ENCODE results near the gene PEX14.

PEX14 gene

DNA sequence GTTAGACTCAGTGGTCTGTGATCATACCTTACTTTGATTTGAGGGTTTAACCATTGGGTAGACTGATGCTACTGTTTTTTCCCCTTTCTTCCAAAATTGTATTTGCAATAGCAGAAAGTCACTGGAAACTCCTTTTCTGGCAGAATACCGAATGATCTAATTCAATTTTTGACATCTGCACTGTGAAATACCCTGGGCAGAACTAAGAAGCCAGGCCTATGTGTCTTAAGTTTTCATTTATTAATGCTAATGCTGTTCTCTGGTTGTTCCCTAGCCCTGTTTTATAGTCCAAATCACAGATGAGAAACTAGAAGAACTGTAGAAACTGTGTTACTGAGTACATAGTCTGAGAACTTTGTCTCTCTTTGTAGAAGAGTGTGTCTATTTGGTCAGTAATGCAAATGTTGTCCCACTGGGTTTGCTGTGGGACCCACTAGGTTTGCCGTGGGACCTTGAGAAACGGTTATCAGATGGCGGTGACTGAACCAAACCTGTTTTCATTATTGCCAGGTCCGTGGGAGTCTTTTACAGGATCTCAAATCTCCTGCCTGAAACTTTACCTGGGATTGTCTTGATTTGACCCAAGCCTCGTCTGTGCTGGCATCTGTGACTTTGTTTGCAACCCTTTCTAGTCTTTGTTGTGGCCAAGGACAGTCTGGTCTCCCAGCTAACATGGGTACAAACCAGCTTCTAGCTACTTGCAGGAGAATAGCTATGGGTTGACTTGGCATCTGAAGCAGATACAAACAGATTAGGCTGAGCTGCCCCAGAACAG is 41.4 kb downstream of the PEX14 start:
- H3K4me3 ChIP-seq (ENCODE audit: low read length) = no peak overlapping the region
- no peaks in the 10 kb centered on the region for H3K36me3 ChIP-seq (ENCODE audit: control insufficient read depth, insufficient read depth, low read length)
- no peaks in the 10 kb centered on the region for H3K27me3 ChIP-seq (ENCODE audit: control insufficient read depth, insufficient read depth, low read length)
- no peak overlapping the region for H3K9ac ChIP-seq (ENCODE audit: low read length)
- H3K9me3 ChIP-seq (ENCODE audit: control insufficient read depth, low read length) = no peaks in the 10 kb centered on the region
- peaks cover 28% of the 10 kb centered on the region for H3K4me1 ChIP-seq (ENCODE audit: control insufficient read depth, insufficient read depth, low read length)

DNA sequence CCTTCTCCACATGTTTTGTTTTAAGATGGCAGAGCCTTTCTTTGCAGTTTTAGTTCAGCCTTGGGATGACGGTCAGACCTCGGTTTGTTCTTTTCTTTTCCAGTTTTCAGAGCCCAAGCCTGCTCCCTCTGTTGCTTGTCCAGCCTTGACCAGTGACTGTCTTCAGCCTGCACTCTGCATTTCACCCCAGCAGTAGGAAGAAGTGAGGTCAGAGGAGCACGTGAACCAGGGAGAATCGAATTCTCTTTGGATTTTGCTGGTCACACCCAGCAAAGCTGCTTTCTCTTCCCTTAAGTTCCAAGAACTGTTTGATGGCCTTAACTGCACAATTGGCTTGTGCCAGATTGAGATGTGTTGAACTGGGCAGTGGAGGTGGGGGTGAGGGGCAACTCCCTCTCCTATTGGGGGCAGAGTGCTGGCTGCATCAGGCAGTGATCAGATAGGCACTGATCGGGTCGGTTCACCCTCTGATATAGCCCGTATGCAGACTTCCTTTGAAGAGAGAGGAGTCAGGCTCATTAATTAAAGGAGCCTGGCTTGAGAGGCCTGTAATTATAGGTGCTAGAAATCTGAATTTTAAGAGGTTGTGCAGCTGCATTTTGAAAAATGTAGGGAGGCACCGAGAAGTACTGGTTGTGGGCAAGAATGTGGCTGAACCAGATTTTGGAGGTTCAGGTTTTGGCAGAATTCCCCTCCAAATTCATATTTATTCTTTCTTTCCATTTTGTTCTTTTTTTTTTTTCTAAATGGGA is 42.4 kb downstream of the PEX14 start:
- Histone ChIP-seq H3K4me1 (ENCODE audit: control insufficient read depth, insufficient read depth, low read length) (peaks cover 30% of the 10 kb centered on the region), H3K9me3 (ENCODE audit: control insufficient read depth, low read length) (no peaks in the 10 kb centered on the region), H3K27me3 (ENCODE audit: control insufficient read depth, insufficient read depth, low read length) (no peaks in the 10 kb centered on the region), H3K9ac (ENCODE audit: low read length) (no peak overlapping the region), H3K36me3 (ENCODE audit: control insufficient read depth, insufficient read depth, low read length) (no peaks in the 10 kb centered on the region), H3K4me3 (ENCODE audit: low read length) (no peak overlapping the region)

DNA sequence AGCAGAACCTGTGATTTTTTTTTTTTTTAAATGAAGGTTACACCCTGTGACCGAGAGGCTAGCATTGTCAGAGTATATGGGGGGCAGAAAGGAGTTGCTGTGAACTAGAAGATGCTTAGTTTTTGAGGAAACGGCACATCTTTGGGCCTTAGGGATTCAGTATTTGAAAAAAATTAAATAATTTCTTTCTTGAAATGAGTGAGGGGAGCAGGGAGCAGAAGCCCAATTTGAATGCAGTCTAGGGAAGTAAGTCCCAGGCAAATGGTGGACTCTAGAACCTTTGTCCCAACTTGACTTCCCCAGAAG is 42.9 kb downstream of the PEX14 start:
- Histone ChIP-seq H3K27me3 (ENCODE audit: control insufficient read depth, insufficient read depth, low read length) (no peaks in the 10 kb centered on the region), H3K9me3 (ENCODE audit: control insufficient read depth, low read length) (no peaks in the 10 kb centered on the region), H3K36me3 (ENCODE audit: control insufficient read depth, insufficient read depth, low read length) (no peaks in the 10 kb centered on the region), H3K4me3 (ENCODE audit: low read length) (no peak overlapping the region), H3K4me1 (ENCODE audit: control insufficient read depth, insufficient read depth, low read length) (peaks cover 32% of the 10 kb centered on the region), H3K9ac (ENCODE audit: low read length) (no peak overlapping the region)

DNA sequence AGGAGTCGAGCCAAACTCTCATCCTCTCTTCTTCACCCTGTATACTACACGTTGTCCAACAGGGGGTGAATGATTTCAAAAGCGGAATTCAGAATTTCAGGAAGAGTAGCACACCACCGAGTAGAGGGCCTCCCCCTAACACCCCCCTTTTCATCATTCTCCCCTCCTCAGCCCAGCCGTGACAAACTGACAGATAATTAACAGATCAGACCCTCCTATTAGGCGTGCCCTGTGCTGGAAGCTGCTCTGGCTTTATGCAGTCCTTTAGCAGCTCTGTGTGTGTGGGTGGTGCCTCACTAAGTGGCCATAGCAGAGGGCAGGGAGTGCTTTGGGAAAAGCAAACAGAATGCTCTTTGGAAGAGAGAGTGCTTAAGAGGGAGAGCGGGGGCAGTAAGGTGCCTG is 44.3 kb downstream of the PEX14 start:
- no peak overlapping the region for H3K4me3 ChIP-seq (ENCODE audit: low read length)
- H3K27me3 ChIP-seq (ENCODE audit: control insufficient read depth, insufficient read depth, low read length) = no peaks in the 10 kb centered on the region
- H3K9ac ChIP-seq (ENCODE audit: low read length) = no peak overlapping the region
- H3K4me1 ChIP-seq (ENCODE audit: control insufficient read depth, insufficient read depth, low read length) = peaks cover 41% of the 10 kb centered on the region
- H3K36me3 ChIP-seq (ENCODE audit: control insufficient read depth, insufficient read depth, low read length) = no peaks in the 10 kb centered on the region
- no peaks in the 10 kb centered on the region for H3K9me3 ChIP-seq (ENCODE audit: control insufficient read depth, low read length)

- Histone ChIP-seq H3K9me3 (ENCODE audit: control insufficient read depth, low read length) (no peaks in the 10 kb centered on the region), H3K36me3 (ENCODE audit: control insufficient read depth, insufficient read depth, low read length) (no peaks in the 10 kb centered on the region), H3K9ac (ENCODE audit: low read length) (no peak overlapping the region), H3K4me1 (ENCODE audit: control insufficient read depth, insufficient read depth, low read length) (peaks cover 37% of the 10 kb centered on the region), H3K4me3 (ENCODE audit: low read length) (no peak overlapping the region), H3K27me3 (ENCODE audit: control insufficient read depth, insufficient read depth, low read length) (no peaks in the 10 kb centered on the region)
Observed at GRCh38 chr1:10520497-10520896, 45.7 kb downstream of the PEX14 start.

DNA sequence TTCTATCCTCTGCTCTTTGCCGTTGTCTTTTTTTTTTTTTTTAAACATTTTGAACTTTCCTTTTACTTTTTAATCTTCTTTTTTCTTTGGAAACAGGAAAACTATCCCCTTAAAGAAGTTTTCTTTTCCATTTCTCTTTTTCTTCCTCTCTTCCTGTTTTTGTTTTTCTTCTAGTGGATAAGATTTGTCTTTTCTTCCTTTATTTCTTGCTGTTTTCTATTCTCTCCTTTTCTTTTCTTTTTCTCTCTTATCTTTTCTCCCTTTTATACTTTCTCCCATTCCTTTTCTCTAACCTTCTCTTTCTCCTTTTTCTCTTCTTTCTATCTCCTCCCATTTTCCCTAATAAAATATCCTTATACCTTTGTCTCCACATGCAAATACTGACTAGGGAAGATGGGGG is 46.2 kb downstream of the PEX14 start:
- Histone ChIP-seq H3K4me1 (ENCODE audit: control insufficient read depth, insufficient read depth, low read length) (peaks cover 37% of the 10 kb centered on the region), H3K9me3 (ENCODE audit: control insufficient read depth, low read length) (no peaks in the 10 kb centered on the region), H3K4me3 (ENCODE audit: low read length) (no peak overlapping the region), H3K36me3 (ENCODE audit: control insufficient read depth, insufficient read depth, low read length) (no peaks in the 10 kb centered on the region), H3K9ac (ENCODE audit: low read length) (no peak overlapping the region), H3K27me3 (ENCODE audit: control insufficient read depth, insufficient read depth, low read length) (no peaks in the 10 kb centered on the region)

DNA sequence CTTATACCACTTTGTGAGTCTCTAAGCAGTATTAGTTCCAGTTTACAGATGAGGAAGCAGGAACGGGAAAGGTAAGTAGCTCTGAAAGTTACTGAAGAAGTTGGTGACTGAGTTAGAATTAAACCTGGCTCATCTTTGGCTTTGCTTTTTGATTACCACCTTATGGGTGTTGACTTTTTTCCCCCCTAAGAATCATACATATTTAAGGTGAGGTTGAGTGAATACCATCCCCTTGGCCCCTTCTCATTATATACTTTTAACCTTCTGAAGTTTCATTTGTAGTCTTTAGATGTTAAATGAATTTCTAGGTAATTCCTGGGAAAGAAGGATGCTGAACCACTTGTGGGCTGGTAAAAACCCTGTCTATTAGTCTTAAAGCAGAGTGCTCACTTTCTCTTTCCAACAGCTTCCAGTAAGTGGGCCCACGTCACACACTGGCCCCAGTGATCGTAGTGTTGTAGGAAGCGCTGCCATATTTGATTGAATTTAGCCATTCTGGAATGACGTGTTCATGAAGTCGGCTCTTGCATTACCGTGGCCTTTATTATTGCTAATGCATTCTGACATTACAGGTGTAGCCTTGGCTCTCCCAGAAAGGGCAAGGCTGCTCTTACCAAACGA is 46.9 kb downstream of the PEX14 start:
- Histone ChIP-seq H3K4me1 (ENCODE audit: control insufficient read depth, insufficient read depth, low read length) (peaks cover 34% of the 10 kb centered on the region), H3K4me3 (ENCODE audit: low read length) (no peak overlapping the region), H3K9ac (ENCODE audit: low read length) (no peak overlapping the region), H3K9me3 (ENCODE audit: control insufficient read depth, low read length) (no peaks in the 10 kb centered on the region), H3K36me3 (ENCODE audit: control insufficient read depth, insufficient read depth, low read length) (no peaks in the 10 kb centered on the region), H3K27me3 (ENCODE audit: control insufficient read depth, insufficient read depth, low read length) (no peaks in the 10 kb centered on the region)

DNA sequence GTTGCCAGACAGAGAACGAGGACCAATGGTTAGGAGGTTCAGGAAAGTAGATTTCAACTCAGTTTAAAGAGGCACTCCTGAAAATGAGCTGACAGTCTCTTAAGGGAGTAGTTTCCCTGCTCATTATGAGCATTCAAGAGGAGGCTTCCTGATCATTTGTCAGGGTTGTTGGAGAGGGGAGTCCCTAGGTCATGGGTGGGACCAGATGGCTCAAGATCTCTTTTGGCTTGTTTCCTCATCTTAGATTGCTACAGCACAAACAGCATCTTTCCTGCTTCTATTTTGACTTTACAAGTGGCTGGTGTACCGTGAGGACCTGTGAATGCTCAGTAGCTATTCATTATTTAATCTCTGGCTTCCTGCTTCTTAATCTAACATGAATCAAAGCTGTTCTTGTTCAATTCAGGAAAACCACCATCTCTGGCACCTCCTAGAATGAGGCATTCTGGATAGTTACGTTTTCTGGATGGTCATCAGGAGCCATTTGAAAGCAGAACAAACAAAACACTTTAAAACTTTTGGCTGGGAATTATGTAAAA is 47.6 kb downstream of the PEX14 start:
- Histone ChIP-seq H3K4me1 (ENCODE audit: control insufficient read depth, insufficient read depth, low read length) (peaks cover 27% of the 10 kb centered on the region), H3K36me3 (ENCODE audit: control insufficient read depth, insufficient read depth, low read length) (no peaks in the 10 kb centered on the region), H3K9me3 (ENCODE audit: control insufficient read depth, low read length) (no peaks in the 10 kb centered on the region), H3K4me3 (ENCODE audit: low read length) (no peak overlapping the region), H3K27me3 (ENCODE audit: control insufficient read depth, insufficient read depth, low read length) (no peaks in the 10 kb centered on the region), H3K9ac (ENCODE audit: low read length) (no peak overlapping the region)

DNA sequence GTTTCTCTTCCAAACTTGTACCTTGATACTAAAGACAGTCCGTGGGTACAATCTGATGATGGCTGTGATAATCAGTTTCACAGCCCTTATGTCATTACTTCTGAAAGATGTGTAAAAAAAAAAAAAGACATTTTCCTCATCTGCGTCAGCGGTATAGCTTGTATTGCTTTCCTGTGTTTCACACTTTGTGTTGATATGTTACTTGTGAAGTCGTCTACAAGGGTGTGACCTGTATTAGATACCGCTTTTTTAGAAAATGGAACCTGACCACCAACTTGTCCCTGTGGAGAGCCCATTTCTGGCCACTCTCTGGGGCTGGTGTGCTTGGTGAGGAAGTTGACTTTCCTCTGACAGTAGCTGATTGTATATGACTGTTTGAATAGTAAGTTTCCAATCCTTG is 50.5 kb downstream of the PEX14 start:
- Histone ChIP-seq H3K9ac (ENCODE audit: low read length) (no peak overlapping the region), H3K4me3 (ENCODE audit: low read length) (no peak overlapping the region), H3K36me3 (ENCODE audit: control insufficient read depth, insufficient read depth, low read length) (no peaks in the 10 kb centered on the region), H3K9me3 (ENCODE audit: control insufficient read depth, low read length) (no peaks in the 10 kb centered on the region), H3K4me1 (ENCODE audit: control insufficient read depth, insufficient read depth, low read length) (peaks cover 31% of the 10 kb centered on the region), H3K27me3 (ENCODE audit: control insufficient read depth, insufficient read depth, low read length) (no peaks in the 10 kb centered on the region)

GRCh38 chr1:10528066-10529014 is 53.6 kb downstream of the PEX14 start:
- no peak overlapping the region for H3K4me3 ChIP-seq (ENCODE audit: low read length)
- no peaks in the 10 kb centered on the region for H3K9me3 ChIP-seq (ENCODE audit: control insufficient read depth, low read length)
- no peak overlapping the region for H3K9ac ChIP-seq (ENCODE audit: low read length)
- no peaks in the 10 kb centered on the region for H3K36me3 ChIP-seq (ENCODE audit: control insufficient read depth, insufficient read depth, low read length)
- no peaks in the 10 kb centered on the region for H3K27me3 ChIP-seq (ENCODE audit: control insufficient read depth, insufficient read depth, low read length)
- H3K4me1 ChIP-seq (ENCODE audit: control insufficient read depth, insufficient read depth, low read length) = peaks cover 17% of the 10 kb centered on the region

GRCh38 chr1:10529091-10529490 is 54.3 kb downstream of the PEX14 start:
- Histone ChIP-seq H3K36me3 (ENCODE audit: control insufficient read depth, insufficient read depth, low read length) (no peaks in the 10 kb centered on the region), H3K9me3 (ENCODE audit: control insufficient read depth, low read length) (no peaks in the 10 kb centered on the region), H3K9ac (ENCODE audit: low read length) (no peak overlapping the region), H3K27me3 (ENCODE audit: control insufficient read depth, insufficient read depth, low read length) (no peaks in the 10 kb centered on the region), H3K4me3 (ENCODE audit: low read length) (no peak overlapping the region), H3K4me1 (ENCODE audit: control insufficient read depth, insufficient read depth, low read length) (peaks cover 15% of the 10 kb centered on the region)

All from mucosa of stomach (tissue), 1 donor.